Sigmoid colon (tissue), 4 donors: ENCODE measurements around the gene CCL17.

Experiments used
- POLR2A ChIP-seq, 2 donors: fragments of 450-650 bp; IDR thresholded peaks; one replicate each; pipeline ENCODE4 v1.6.1; 2016; ENCODE audit warnings: antibody characterized with exemption in 2 of 2, mild to moderate bottlenecking in 2 of 2, moderate library complexity in 2 of 2
- POLR2AphosphoS5 ChIP-seq, 4 donors: sonication (generic); formaldehyde crosslinking; IDR thresholded peaks; one replicate each; pipeline ENCODE4 v1.6.1; 2017; ENCODE audit warnings: antibody characterized with exemption in 4 of 4
- TF ChIP-seq, protein P1 (sequence below), 4 experiments: fragments of 450-650 bp in 3 of 4; fragments of 200-600 bp in 1 of 4; IDR thresholded peaks; one replicate each; pipeline ENCODE4 v1.5.1; 2016 to 2019; ENCODE audit warnings: antibody characterized with exemption in 4 of 4, mild to moderate bottlenecking in 3 of 4, moderate library complexity in 2 of 4

DNA sequence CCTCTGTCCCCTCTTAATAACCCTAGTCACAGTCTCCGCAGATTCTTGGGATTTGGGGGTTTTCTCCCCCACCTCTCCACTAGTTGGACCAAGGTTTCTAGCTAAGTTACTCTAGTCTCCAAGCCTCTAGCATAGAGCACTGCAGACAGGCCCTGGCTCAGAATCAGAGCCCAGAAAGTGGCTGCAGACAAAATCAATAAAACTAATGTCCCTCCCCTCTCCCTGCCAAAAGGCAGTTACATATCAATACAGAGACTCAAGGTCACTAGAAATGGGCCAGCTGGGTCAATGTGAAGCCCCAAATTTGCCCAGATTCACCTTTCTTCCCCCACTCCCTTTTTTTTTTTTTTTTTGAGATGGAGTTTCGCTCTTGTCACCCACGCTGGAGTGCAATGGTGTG, 40.4 kb upstream of the CCL17 start:
- TF ChIP-seq, protein P1, sequence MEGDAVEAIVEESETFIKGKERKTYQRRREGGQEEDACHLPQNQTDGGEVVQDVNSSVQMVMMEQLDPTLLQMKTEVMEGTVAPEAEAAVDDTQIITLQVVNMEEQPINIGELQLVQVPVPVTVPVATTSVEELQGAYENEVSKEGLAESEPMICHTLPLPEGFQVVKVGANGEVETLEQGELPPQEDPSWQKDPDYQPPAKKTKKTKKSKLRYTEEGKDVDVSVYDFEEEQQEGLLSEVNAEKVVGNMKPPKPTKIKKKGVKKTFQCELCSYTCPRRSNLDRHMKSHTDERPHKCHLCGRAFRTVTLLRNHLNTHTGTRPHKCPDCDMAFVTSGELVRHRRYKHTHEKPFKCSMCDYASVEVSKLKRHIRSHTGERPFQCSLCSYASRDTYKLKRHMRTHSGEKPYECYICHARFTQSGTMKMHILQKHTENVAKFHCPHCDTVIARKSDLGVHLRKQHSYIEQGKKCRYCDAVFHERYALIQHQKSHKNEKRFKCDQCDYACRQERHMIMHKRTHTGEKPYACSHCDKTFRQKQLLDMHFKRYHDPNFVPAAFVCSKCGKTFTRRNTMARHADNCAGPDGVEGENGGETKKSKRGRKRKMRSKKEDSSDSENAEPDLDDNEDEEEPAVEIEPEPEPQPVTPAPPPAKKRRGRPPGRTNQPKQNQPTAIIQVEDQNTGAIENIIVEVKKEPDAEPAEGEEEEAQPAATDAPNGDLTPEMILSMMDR (IDR thresholded peaks at IDR 0.05): no peak
- TF ChIP-seq POLR2A (IDR thresholded peaks at IDR 0.05) (no peak), POLR2AphosphoS5 (IDR thresholded peaks at IDR 0.05) (no peak)
